ENCODE results near the gene ZNF425. TPM values are rescaled to one million over a fixed set of nuclear protein-coding genes. Genes with fewer than 3 reads are reported as not detected.

Gene ZNF425
- total RNA-seq, 1 donor from 2014 or later: 6.5 TPM

DNA sequence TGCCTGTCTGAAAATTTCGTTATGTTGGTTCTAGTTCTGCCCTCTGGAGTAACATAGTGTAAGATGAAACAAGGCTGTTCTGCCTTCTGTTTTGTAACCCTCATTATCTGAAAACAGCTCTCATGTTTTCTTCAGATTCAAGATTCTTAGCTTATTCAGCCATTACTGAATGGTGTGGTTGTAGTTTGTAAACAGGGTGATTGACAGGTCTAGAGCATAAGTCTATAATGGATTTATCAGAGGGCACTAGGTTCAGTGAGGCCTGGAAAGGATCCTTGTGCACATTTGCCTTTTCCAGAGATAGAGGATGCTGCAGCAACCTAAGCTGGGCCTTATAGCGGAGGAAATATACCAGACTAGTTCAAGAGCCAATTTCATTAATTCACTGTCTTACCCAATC, 27.2 kb upstream of the ZNF425 start:
- Mint-ChIP-seq H3K4me3 (ENCODE audit: unreplicated experiment) (no peak overlapping the region), H3K27me3 (ENCODE audit: unreplicated experiment) (peaks cover 2% of the 10 kb centered on the region), H3K9me3 (ENCODE audit: unreplicated experiment) (no peaks in the 10 kb centered on the region), H3K36me3 (ENCODE audit: unreplicated experiment) (peaks cover 5% of the 10 kb centered on the region), H3K27ac (ENCODE audit: unreplicated experiment) (no peak overlapping the region), H3K4me1 (ENCODE audit: low read depth, unreplicated experiment) (peaks cover 5% of the 10 kb centered on the region)
- DNase-seq: no peak
- TF ChIP-seq, protein P1, sequence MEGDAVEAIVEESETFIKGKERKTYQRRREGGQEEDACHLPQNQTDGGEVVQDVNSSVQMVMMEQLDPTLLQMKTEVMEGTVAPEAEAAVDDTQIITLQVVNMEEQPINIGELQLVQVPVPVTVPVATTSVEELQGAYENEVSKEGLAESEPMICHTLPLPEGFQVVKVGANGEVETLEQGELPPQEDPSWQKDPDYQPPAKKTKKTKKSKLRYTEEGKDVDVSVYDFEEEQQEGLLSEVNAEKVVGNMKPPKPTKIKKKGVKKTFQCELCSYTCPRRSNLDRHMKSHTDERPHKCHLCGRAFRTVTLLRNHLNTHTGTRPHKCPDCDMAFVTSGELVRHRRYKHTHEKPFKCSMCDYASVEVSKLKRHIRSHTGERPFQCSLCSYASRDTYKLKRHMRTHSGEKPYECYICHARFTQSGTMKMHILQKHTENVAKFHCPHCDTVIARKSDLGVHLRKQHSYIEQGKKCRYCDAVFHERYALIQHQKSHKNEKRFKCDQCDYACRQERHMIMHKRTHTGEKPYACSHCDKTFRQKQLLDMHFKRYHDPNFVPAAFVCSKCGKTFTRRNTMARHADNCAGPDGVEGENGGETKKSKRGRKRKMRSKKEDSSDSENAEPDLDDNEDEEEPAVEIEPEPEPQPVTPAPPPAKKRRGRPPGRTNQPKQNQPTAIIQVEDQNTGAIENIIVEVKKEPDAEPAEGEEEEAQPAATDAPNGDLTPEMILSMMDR (IDR thresholded peaks at IDR 0.05; ENCODE audit: partially characterized antibody, unreplicated experiment): no peak

DNA sequence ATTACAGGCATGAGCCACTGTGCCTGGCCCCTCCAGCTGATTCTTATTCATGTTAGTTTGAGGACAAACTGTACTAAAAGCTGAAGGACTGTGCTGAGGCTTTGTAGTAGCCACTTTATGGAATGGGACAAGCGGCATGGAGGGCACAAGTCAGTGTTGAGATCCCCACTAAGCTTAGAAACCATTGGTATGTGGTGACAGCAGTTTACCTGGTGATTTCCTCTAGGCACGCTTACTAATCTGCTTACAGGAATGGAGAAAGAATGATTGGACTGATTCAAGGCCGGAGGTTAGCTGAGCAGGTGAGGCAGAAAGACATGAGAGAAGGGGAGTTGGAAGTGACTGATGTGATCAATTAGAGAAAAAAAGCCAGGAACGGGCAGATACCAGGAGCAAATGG, 24.9 kb upstream of the ZNF425 start:
- Mint-ChIP-seq H3K9me3 (ENCODE audit: unreplicated experiment) (peaks cover 3% of the 10 kb centered on the region), H3K27ac (ENCODE audit: unreplicated experiment) (no peak overlapping the region)

DNA sequence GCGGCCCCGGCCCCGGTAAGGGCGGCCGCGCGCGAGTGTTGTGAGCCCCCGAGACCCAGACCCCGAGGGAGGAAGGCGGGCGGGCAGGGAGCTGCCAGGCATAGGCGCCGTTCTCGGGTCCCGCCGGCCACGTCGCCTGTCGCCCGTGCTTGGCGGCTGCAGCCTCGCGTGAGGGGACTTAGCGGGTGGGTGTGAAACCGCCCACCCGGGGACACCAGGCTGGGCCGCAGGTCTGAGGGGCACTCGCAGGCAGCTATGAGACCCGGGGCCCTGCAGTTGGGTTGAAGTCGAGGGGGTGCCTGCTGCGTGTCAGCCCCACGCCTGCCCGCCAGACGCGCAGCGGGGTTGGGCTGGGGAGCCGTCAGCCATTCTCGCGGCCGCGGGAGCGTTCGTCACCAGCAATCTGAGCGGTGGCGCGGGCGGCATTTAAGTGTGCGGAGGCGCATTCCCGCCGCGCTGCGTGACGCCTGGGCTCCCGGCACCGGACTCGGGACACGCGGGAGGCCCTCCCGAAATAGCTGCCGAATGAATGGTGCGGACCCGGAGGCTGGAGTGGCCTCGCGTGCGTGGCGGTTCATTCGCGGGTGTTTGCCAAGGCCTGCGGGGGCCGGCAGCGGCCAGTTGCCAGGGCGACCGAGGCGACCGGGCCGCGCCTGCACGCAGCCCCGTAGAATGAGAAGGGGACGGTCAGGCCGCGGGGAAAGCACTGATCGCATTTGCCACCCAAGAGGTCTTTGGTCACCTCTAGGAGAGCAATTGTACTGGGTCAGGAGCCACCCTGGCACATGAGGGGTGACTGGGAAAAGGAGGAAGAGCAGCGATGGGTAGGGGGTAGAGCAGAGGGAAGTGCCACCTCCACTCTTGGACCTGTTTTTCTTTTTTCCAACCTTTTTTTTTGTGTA, 21.9 kb upstream of the ZNF425 start:
- Mint-ChIP-seq H3K27ac (ENCODE audit: unreplicated experiment) (peak overlapping the region; percentile 73), H3K9me3 (ENCODE audit: unreplicated experiment) (peaks cover 3% of the 10 kb centered on the region)
- TF ChIP-seq, protein P1 (IDR thresholded peaks at IDR 0.05; ENCODE audit: partially characterized antibody, unreplicated experiment): no peak

More for the DNA sequence above, 24.9 kb upstream of the ZNF425 start:
- peaks cover 2% of the 10 kb centered on the region for H3K27me3 Mint-ChIP-seq (ENCODE audit: unreplicated experiment)
- no peaks in the 10 kb centered on the region for H3K36me3 Mint-ChIP-seq (ENCODE audit: unreplicated experiment)
- H3K4me3 Mint-ChIP-seq (ENCODE audit: unreplicated experiment): no peak overlapping the region
- no peak for DNase-seq
- TF ChIP-seq, protein P1 (IDR thresholded peaks at IDR 0.05; ENCODE audit: partially characterized antibody, unreplicated experiment): no peak
- H3K4me1 Mint-ChIP-seq (ENCODE audit: low read depth, unreplicated experiment): peaks cover 7% of the 10 kb centered on the region

DNA sequence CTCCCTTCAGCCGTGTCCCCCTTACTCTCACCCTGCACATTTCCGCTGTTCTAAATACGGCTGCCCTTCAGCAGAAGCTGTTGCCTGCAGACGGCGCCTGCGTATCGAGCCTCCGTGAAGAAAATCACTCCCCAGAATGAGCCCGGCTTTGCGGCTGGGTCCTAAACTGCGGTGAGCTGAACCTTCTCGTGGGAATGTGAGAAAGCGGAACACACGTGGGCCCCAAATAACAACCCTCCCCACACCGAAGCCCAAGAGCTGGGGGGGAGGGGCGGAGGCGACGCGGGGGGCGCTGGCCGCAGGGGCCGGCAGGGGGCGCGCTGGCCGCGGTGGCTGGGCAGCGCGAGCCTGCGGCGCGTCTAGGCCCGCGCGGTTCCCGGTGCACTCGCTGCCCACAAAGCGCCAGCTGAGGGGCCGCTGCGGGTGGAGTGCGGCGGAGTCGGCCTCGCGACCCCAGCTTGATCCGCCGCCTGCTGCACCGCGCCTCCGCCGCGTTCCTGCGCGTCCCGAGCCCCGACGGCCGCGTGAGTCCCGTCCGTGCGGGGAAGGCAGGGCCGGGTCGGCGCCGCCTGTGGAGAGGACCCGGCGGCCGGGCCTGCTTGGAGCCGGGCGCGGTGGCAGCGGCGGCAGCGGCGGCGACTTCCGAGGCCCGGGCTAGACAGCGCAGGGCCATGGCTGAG, 21.1 kb upstream of the ZNF425 start, which contains the start of gene ZNF398:
TSS of gene ZNF398 (plus strand) at position 382 of the 680 bp plus-strand sequence. CDS start at position 672, 290 bp downstream.
- H3K36me3 Mint-ChIP-seq (ENCODE audit: unreplicated experiment): no peaks in the 10 kb centered on the region
- H3K9me3 Mint-ChIP-seq (ENCODE audit: unreplicated experiment): peaks cover 3% of the 10 kb centered on the region
- peak within 1 kb of the TSS; percentile 92 for H3K4me3 Mint-ChIP-seq (ENCODE audit: unreplicated experiment)
- H3K27ac Mint-ChIP-seq (ENCODE audit: unreplicated experiment): peak within 1 kb of the TSS; percentile 86
- H3K27me3 Mint-ChIP-seq (ENCODE audit: unreplicated experiment): peaks cover 2% of the 10 kb centered on the region
- H3K4me1 Mint-ChIP-seq (ENCODE audit: low read depth, unreplicated experiment): peaks cover 12% of the 10 kb centered on the region
- TF ChIP-seq, protein P1 (IDR thresholded peaks at IDR 0.05; ENCODE audit: partially characterized antibody, unreplicated experiment): peak; percentile 83
- DNase-seq: peak; percentile 82

More for the DNA sequence above, 21.9 kb upstream of the ZNF425 start:
- DNase-seq: peak; percentile 71
- Mint-ChIP-seq H3K4me1 (ENCODE audit: low read depth, unreplicated experiment) (peaks cover 12% of the 10 kb centered on the region), H3K36me3 (ENCODE audit: unreplicated experiment) (no peaks in the 10 kb centered on the region), H3K4me3 (ENCODE audit: unreplicated experiment) (peak overlapping the region; percentile 92), H3K27me3 (ENCODE audit: unreplicated experiment) (peaks cover 2% of the 10 kb centered on the region)

Data from glutamatergic neuron (in vitro differentiated cells).